Motor neuron (in vitro differentiated cells): ENCODE data around the gene SPOCK2. TPM values are rescaled to one million over a fixed set of nuclear protein-coding genes. Genes with fewer than 3 reads are reported as not detected.
A peak's percentile ranks its signal among the peaks of the same experiment; 100 is the strongest.

Experiments
- ATAC-seq, 8 experiments: fragments of 200-7000 bp; cut with Tn5 transposase; replicated peaks in 6 of 8; 2 replicates each; pipeline ENCODE4 v1.8.0; 2021; ENCODE audit warnings: mild to moderate bottlenecking in 8 of 8, moderate library complexity in 8 of 8
- H3K27ac ChIP-seq, 2 donors: fragments of 250-450 bp; sonication (Bioruptor Pico); 2 replicates each; pipeline ENCODE4 v1.9.0; 2021; ENCODE audit warnings: antibody characterized with exemption in 2 of 2, mild to moderate bottlenecking in 2 of 2, moderate library complexity in 1 of 2
- H3K4me1 ChIP-seq, 2 donors: fragments of 250-450 bp; sonication (Bioruptor Pico); replicated peaks in 1 of 2; 2 replicates each; pipeline ENCODE4 v1.6.1; 2021; ENCODE audit warnings: antibody characterized with exemption in 2 of 2, mild to moderate bottlenecking in 2 of 2, moderate library complexity in 1 of 2
- H3K4me3 ChIP-seq, 5 donors: fragments of 250-450 bp; sonication (Bioruptor Pico); 2 replicates each; pipeline ENCODE4 v1.9.0; 2021; ENCODE audit warnings: antibody characterized with exemption in 5 of 5, mild to moderate bottlenecking in 5 of 5, moderate library complexity in 4 of 5
- WGBS, 10 experiments: fragments of 450-650 bp; shearing (Covaris generic); methylation state at CpG; one replicate each; pipeline ENCODE4 v1.0.0; 2022; 5-methylcytosine and 5-hydroxymethylcytosine counted together
- in situ Hi-C, 9 experiments: fragments of 400-800 bp; cut with MboI; loops; one replicate each; pipeline ENCODE4 v1.15.0; 2021; ENCODE audit warnings: low sequenced_read_pairs in 9 of 9, low pct_unique_long_range_greater_than_20kb in 2 of 9; ENCODE audit not compliant: unreplicated experiment in 9 of 9
- total RNA-seq, 8 experiments: library from RNA; unstranded; fragments of 300-600 nt; gene quantifications; 2 replicates each; pipeline versions ENCODE4 v1.2.3 to v1.2.4, GENCODE V29; 2022

SPOCK2 gene
- total RNA-seq, 8 experiments from 2014 or later: 0.58 to 93.2 (median 23.3) TPM

DNA sequence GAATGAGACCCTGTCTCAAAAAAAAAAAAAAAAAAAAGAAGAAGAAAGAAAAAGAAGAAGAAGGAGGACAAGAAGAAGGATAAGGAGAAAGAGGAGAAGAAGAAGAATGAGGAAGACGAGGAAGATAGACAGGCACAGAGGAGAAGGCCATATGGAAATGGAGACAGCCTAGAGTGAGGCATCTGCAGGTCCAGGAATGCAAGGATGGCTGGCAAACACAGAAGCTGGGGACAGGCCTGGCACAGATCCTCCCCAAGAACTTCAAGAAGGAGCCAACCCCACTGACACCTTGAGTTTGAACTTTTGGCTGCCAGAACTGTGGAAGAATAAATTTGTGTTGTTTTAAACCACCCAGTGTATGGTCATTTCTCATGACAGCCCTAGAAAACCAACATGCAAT lies 38.9 kb downstream of the SPOCK2 start:
- 0 to 100% (median 56%) methylated on average over 1 of the region's 1 CpG; no CpG with 5 or more reads in 2 of the 10 experiments for WGBS, 10 experiments

DNA sequence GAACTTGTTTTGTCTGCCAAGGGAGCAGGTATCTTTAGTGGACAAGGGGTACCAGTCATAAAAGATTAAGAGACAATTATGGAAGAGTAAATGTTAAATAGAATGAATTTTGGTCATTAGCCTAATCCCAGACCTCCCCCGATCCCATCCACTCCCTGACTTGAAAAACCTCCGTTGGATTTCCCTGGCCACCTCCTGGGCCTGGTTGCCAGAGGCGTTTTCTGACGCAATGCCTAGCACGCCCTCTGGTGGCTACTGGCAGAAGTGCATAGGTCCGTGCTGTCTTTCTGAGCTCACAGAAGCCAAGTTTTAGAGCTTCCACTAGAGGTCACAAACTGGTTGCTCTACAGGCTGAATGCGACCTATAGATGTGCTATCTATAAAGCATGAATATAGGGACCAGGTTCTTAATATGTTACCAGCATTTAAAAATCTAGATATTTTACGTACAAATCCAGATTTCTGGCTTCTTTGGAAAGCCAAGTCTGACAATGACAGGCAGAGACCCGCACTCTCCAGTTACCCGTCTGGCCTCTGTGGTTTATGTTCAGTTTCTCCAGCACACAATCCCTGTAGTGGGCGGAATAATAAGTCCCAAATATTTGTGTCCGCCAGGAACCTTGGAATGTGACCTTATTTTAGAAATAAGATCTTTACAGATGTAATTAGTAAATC lies 39.8 kb downstream of the SPOCK2 start:
- in situ Hi-C loops: loop anchor here in 2 of 9 experiments (10.0 to 25.0 kb wide), 2 partner anchors 94 to 136 kb away; no protein-coding TSS in a partner anchor
- 0 to 38% (median 21%) methylated on average over 1 to 10 of the region's 12 CpGs; no CpG with 5 or more reads in 1 of the 10 experiments for WGBS, 10 experiments
- no peak overlapping the region for H3K4me3 ChIP-seq
- no peak overlapping the region for H3K27ac ChIP-seq
- peak; percentile 61 to 90 (median 84) for ATAC-seq
- H3K4me1 ChIP-seq: peaks cover 8% of the 10 kb centered on the region in 2 donors

More for the DNA sequence above, 38.9 kb downstream of the SPOCK2 start:
- ATAC-seq: no peak
- peaks cover 8 to 9% of the 10 kb centered on the region in 2 donors for H3K4me1 ChIP-seq
- H3K27ac ChIP-seq: no peak overlapping the region
- H3K4me3 ChIP-seq: no peak overlapping the region
- in situ Hi-C loops: loop anchor here in 2 of 9 experiments (10.0 to 25.0 kb wide), 2 partner anchors 95 to 137 kb away; no protein-coding TSS in a partner anchor

DNA sequence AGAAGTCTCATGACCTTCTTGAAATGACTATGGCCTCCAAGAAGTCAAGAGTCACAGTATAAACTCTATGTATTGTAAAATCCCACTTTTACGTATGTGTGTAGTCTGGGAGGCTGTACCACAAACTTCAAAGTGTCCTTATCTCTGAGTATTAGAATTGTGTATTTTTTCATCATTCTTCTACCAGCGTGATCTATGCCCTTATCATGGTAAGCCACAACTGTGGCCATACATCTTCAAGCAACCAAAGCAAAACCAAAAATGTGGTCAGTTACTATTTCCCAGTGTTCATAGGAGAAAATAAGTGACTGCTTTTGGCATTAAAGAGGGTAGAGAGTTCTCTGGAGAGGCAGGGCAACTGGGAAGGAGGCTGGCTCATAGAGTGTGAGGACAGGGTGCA lies 42.8 kb downstream of the SPOCK2 start:
- in situ Hi-C loops: loop anchor here in 2 of 9 experiments (10.0 to 25.0 kb wide), 2 partner anchors 91 to 133 kb away; no protein-coding TSS in a partner anchor
- Histone ChIP-seq H3K4me1 (peaks cover 8% of the 10 kb centered on the region in 2 donors), H3K4me3 (no peak overlapping the region), H3K27ac (no peak overlapping the region)
- no peak for ATAC-seq
- whole genome bisulfite sequencing, 10 experiments: 89 to 100% (median 100%) methylated on average over 1 to 2 of the region's 2 CpGs; no CpG with 5 or more reads in 4 of the 10 experiments

DNA sequence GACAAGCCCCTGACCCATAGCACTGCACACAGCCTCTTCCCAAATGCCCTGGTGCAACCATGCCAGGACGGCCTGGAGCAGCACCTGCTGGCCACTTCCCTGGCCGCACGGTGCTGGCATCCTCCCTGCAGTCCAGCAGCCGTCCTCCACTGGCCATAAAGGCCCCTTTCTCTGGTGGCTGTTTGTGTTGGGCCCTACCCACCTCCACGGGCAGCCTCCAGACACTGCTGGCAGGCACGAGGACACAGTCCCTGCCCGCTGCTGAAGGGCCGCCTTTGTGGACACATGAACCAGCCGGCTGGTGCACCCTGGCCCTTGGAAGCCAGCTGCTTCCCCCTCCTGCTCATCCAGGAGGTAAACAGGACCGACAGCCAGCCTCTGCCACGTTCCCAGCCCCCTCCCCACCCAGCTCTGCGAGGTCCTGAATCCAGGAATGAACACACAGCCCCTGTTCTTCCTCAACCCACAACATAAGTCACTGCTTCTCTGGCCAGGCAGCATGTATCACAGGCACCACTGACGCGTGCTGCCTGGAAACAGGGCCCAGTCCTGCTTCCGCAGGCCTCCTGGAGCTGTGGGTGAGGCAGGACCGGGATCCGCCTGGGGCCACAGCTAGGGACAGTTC lies 43.8 kb downstream of the SPOCK2 start:
- ATAC-seq: peak; percentile 23 to 82 (median 66)
- H3K4me3 ChIP-seq: no peak overlapping the region
- H3K4me1 ChIP-seq: peaks cover 8 to 9% of the 10 kb centered on the region in 2 donors
- H3K27ac ChIP-seq: peak overlapping the region in 1 of 2 donors; percentile 56
- WGBS, 10 experiments: 28 to 93% (median 59%) methylated on average over 1 to 14 of the region's 17 CpGs; no CpG with 5 or more reads in 2 of the 10 experiments
- in situ Hi-C loops: loop anchor here in 2 of 9 experiments (10.0 to 25.0 kb wide), 2 partner anchors 90 to 132 kb away; no protein-coding TSS in a partner anchor

DNA sequence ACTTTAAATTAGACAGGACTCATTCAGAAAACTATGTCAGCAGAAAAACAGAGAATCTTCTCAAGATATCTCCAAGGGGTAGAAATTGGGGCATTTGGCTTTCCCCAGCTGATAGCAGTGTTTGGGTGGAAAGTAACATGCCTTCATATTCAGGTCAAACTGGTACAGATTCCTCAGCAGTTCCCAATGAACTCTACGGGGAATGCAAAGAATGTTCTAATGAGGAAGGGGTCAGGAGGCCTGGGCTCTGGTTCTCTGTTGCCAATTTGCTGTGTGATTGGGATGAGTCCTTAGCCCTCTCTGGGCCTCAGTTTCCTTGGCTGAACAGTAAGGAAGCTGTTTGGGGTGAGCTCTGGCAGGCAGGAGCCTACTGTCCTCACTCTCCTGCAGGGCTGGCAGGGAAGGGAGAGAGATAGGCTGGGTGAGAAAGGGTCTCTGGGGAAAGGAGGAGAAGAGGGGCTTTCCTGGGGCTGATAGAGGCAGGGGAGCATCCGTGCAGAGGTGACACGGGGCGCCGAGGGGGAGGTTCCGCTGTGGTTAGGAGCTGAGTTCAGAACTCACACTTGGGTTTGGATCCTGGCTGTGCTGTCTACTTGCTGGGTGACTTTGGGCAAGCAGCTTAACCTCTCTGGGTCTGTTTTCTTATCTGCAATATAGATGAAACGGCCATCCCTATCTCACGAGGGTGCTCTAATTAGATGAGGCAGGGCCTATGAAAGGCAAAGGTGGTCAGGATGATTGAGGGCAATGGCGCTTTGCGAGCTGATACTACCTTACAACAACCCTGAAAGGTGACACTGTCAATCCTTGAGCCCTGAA lies 45.1 kb downstream of the SPOCK2 start:
- in situ Hi-C loops: loop anchor here in 2 of 9 experiments (10.0 to 25.0 kb wide), 2 partner anchors 88 to 131 kb away; no protein-coding TSS in a partner anchor
- 54 to 100% (median 73%) methylated on average over 1 to 9 of the region's 10 CpGs; no CpG with 5 or more reads in 3 of the 10 experiments for WGBS, 10 experiments
- peaks cover 8 to 16% of the 10 kb centered on the region in 2 donors for H3K4me1 ChIP-seq
- no peak overlapping the region for H3K27ac ChIP-seq
- no peak overlapping the region for H3K4me3 ChIP-seq
- no peak for ATAC-seq

DNA sequence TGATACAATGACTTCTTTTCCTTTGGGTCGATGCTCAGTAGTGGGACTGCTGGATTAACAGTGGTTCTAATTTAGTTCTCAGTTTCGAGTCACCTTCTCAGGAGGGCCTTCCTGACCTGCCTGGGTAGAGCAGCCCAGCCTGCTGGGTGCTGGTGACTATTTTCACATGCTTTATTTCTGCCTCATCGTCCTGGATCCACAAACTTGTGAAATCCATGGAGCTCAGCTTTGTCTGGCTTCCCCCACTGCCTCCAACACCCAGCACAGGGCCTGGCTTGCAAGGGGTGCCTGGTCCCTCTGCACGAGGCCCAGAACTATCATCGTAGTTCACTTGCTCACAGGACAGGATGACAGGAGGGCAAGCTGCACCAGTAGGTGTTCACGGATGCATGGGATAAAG lies 46.9 kb downstream of the SPOCK2 start:
- Histone ChIP-seq H3K4me1 (peaks cover 8 to 25% of the 10 kb centered on the region in 2 donors), H3K27ac (no peak overlapping the region), H3K4me3 (no peak overlapping the region)
- WGBS, 10 experiments: 0 to 100% (median 74%) methylated on average over 1 to 6 of the region's 6 CpGs; no CpG with 5 or more reads in 1 of the 10 experiments
- in situ Hi-C loops: loop anchor here in 2 of 9 experiments (10.0 to 25.0 kb wide), 2 partner anchors 87 to 129 kb away; no protein-coding TSS in a partner anchor
- ATAC-seq: no peak

DNA sequence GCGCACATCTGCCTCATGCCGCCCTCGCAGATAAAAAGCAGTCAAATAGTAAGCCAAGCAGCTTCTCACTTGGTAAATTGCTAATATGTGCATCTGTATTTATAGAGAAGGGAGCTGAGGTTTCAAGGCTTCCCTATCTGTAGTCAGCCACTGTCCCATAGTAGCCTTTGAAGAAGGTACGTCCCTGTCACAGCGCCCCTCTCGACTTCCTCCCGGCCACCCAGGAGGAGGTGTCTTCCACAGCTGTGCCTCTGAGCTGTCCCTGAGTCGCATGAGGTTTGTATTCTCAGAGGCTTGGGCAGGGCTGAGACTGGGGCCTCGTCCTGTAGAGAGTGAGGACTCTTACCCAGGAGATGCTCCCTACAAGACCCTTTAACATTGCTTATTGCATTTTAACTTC lies 49.0 kb downstream of the SPOCK2 start:
- in situ Hi-C loops: loop anchor here in 1 of 9 experiments (25.0 kb wide), 1 partner anchor 127 kb away; no protein-coding TSS in a partner anchor
- peak in 5 of 8 experiments; percentile 26 to 65 (median 37) for ATAC-seq
- Histone ChIP-seq H3K4me3 (no peak overlapping the region), H3K27ac (no peak overlapping the region), H3K4me1 (peaks cover 2 to 27% of the 10 kb centered on the region in 2 donors)
- WGBS, 10 experiments: 64 to 100% (median 100%) methylated on average over 1 to 8 of the region's 9 CpGs; no CpG with 5 or more reads in 7 of the 10 experiments

DNA sequence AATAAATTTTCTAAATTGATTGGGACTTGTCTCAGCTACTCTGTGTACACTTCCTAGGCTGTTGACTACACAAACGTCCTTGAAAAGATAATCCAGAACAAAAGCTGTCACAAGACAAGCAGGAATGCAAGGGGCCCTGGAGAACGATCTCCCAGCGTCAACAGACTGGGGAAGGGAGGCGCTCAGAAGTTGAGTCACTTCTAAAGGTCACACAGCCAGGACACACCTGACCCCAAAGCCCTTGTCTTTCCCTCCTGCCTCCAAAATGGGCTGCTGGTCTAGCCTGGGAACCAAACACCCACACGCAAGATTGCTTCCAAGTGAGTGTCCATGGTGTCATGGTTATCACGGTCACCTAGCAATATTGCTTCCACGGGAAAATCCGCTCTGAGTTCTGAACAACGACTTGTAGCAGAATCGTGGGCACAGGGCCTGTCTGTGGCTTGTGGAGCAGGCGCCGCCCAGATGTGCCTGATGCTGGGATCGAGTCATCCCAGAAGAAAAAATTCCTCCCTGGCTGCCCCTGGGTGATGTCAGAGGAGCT lies 49.8 kb downstream of the SPOCK2 start:
- Histone ChIP-seq H3K4me3 (no peak overlapping the region), H3K27ac (no peak overlapping the region), H3K4me1 (peaks cover 0 to 24% of the 10 kb centered on the region in 2 donors)
- in situ Hi-C loops: loop anchor here in 1 of 9 experiments (25.0 kb wide), 1 partner anchor 126 kb away; no protein-coding TSS in a partner anchor
- ATAC-seq: peak in 7 of 8 experiments; percentile 29 to 84 (median 45)
- WGBS, 10 experiments: 0 to 83% (median 40%) methylated on average over 1 to 9 of the region's 13 CpGs; no CpG with 5 or more reads in 1 of the 10 experiments

- Histone ChIP-seq H3K27ac (no peak overlapping the region), H3K4me3 (no peak overlapping the region), H3K4me1 (peaks cover 1 to 25% of the 10 kb centered on the region in 2 donors)
- in situ Hi-C loops: loop anchor here in 1 of 9 experiments (25.0 kb wide), 1 partner anchor 126 kb away; no protein-coding TSS in a partner anchor
- WGBS, 10 experiments: 40 to 100% (median 50%) methylated on average over 1 to 3 of the region's 3 CpGs; no CpG with 5 or more reads in 1 of the 10 experiments
- ATAC-seq: no peak
Observed at GRCh38 chr10:72037811-72038210, 50.5 kb downstream of the SPOCK2 start.

DNA sequence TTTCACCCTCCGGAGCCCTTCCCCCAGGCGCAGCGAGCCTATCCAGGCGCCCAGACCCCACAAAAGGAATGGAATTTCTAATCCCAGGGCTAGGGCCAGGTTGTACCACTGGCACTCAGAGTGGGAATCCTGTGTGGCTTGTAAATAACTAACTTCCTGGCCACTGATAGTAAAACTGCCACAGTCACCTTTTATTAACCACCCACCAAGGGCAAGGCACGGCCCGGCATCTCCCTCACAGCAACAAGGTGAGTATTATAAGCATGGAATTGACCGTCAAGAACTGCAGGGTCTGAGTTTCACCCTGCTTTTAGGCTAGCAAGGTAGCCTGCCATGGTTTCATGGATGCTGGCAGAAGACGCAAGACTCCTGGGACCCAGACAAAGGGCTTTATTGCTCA lies 51.1 kb downstream of the SPOCK2 start:
- in situ Hi-C loops: loop anchor here in 1 of 9 experiments (25.0 kb wide), 1 partner anchor 125 kb away; no protein-coding TSS in a partner anchor
- ATAC-seq: no peak
- Histone ChIP-seq H3K4me3 (no peak overlapping the region), H3K27ac (no peak overlapping the region), H3K4me1 (peaks cover 7 to 30% of the 10 kb centered on the region in 2 donors)
- WGBS, 10 experiments: 79 to 100% (median 100%) methylated on average over 1 to 6 of the region's 8 CpGs; no CpG with 5 or more reads in 5 of the 10 experiments

DNA sequence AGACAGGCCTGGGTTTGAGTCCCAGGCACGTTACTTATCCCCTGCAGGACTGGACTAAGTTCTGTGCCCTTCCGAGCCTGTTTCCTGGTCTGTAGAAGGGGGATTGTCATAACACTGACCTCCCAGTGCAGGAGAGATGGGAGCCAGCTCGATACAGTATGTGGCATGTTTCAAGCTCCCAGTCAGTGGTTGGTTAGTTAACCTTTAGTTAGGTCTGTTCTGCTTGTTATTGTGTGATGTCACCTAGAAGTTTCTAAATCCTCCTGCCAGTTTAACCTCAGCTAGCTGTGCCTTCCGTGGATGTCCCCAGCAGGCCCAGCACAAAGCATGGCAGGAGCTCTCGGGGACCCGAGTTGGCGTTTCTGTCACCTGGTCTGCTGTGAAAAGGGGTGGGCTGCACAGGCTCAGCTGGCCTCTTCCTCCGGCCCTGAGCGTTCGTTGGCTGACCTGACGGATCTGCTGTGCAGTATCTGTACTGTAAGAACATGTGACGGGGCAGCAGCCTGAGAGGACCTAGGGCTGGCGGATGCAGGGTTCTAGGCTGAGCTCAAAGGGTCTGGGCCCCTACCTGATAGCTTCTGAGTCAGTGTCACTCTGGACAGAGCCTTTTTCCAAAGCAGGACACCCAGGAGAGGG lies 53.0 kb downstream of the SPOCK2 start:
- Histone ChIP-seq H3K27ac (no peak overlapping the region), H3K4me3 (no peak overlapping the region), H3K4me1 (peaks cover 8 to 35% of the 10 kb centered on the region in 2 donors)
- in situ Hi-C loops: loop anchor here in 1 of 9 experiments (25.0 kb wide), 1 partner anchor 123 kb away; no protein-coding TSS in a partner anchor
- ATAC-seq: peak in 5 of 8 experiments; percentile 38 to 72 (median 55)
- 40 to 100% (median 77%) methylated on average over 1 to 5 of the region's 13 CpGs; no CpG with 5 or more reads in 2 of the 10 experiments for WGBS, 10 experiments
